Non-pigmented ciliary epithelial cell (primary cell): ENCODE data around the gene TNFRSF4.

Experiments used
- DNase-seq: peaks from one replicate; pipeline ENCODE4 v3.0.0-alpha.2; 2010; ENCODE audit warnings: low read depth

Gene TNFRSF4

DNA sequence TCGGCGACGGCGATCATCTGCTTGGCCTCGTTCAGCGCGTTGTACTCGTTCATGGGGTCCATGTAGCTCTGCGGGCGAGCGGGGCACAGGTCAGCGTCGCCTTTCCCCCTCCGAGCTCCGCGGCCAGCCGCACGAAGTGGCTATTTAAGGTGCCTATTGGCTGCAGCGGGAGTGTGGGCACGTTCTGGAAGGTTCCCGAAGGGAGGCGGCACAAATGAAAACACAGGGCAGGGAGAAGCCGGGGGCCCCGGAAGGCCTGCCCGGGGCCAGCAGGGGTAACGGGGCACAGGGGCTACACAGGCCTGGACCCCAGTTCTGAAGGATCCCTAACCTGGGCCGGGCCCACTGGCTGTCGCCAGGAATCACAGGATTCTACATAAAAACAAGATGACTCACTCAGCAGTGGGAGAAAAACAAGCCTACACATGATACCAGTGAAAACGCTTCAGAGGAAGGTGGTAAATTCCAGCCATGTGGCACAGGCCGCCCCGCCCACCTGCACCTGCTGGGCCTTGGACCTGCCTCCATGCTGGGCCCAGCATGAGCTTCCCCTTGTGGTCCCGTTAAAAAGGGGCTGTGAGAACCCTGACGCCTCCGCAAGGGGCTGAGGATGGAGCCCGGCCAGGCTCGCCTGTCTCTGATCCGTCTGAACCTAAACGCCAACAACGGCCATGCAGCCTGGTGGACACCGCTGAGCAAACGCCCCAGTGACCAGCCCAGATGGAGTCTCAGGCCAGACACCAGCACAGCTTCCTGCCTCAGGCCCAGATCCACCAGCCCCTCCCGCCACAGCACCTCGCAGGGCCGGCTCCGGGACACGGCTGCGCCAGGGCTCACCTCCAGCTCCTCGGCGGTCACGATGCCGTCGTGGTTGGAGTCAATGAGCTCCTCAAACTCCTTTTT lies 3.9 kb upstream of the TNFRSF4 start:
- no peak for DNase-seq

- DNase-seq = no peak
These were observed 3.0 kb upstream of the TNFRSF4 start for GRCh38 chr1:1216770-1217620.

DNA sequence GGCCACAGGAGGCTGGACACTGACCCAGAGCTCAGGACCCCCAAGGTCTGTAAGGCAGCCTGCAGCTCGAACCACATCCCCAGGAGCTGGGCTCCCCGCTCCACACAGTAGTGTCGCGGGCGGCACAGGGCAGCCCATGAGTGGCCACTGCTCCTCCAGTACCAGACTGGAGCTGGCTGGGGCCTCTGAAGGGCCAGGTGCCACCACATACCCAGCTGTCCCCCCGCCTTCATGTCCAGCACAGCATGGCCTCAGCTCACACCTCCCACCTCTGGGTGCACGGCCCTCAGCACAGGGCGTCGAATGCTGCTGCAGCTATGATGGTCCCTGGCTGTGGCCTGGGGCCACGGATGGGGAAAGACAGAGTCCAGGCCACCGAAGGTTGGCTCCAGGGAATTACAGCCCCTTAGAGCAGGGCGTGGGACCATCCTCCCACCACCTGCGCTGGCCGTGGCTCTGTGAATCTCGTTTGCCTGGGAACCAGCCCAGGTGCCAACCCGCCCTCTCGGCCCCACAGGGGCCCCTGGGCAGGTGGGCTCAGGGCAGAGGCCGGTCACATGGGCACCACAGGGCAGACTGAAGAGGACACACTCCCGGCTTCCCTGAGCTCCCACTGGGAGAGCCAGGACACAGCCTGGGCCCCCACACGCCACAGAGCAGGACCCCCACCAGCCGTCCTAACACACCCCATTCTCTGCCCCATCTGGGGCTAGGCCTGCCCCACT lies 2.1 kb upstream of the TNFRSF4 start:
- DNase-seq = no peak

DNA sequence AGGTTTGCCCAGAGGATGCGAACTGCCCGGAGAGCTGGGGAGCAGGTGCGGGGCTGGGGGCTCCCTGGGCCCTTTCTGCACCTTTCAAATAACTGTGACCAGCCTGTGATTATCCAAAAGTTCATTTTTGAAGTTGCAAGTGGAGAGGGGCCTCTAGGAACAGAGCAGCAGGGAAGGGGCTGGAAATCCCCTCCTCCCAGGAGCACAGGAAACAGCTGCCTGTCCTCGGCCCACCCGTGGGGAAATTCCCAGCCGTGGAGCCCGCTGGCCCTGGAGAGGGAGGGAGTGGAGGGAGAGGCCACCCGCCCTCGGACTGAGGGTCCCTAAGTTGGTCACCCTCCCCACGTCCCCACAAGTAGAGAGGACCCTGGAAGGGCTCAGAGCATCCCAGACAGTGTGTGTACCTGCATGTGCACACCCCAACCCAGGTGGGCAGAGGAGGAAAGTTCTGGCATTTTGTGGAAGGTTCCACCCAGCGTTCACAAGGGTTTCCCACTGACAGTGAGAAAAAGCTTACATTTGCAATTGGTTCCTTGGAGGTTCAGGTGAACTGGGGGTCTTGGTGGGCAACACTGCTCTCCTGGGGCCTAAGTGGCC lies 1.2 kb upstream of the TNFRSF4 start:
- no peak for DNase-seq

DNA sequence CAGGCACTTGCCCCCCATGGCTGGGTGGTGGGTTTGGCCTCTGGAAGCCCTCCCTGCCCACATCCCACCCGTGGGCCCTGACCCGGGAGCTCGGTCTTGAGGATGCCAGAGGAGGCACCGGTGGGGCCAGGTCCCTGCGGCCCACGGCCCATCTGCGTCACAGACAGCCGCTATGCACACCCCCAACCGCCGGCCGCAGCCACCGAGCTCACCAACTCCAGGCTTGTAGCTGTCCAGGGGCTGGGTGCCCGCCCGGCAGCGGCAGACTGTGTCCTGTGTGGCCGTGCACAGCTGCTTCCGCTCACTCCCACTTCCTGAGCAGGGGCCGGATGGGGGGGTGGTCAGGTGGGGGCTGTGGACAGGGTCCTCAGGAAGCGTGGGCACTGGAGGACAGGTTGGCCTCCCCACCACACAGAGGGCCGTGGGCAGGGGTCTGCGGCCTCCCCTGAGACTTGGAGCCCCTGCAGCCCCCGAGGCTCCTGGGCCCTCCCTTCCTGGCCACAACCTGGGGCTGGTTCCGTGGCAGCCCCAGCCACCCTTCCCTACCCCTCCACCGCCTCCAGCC lies 1.1 kb downstream of the TNFRSF4 start:
- no peak for DNase-seq

DNA sequence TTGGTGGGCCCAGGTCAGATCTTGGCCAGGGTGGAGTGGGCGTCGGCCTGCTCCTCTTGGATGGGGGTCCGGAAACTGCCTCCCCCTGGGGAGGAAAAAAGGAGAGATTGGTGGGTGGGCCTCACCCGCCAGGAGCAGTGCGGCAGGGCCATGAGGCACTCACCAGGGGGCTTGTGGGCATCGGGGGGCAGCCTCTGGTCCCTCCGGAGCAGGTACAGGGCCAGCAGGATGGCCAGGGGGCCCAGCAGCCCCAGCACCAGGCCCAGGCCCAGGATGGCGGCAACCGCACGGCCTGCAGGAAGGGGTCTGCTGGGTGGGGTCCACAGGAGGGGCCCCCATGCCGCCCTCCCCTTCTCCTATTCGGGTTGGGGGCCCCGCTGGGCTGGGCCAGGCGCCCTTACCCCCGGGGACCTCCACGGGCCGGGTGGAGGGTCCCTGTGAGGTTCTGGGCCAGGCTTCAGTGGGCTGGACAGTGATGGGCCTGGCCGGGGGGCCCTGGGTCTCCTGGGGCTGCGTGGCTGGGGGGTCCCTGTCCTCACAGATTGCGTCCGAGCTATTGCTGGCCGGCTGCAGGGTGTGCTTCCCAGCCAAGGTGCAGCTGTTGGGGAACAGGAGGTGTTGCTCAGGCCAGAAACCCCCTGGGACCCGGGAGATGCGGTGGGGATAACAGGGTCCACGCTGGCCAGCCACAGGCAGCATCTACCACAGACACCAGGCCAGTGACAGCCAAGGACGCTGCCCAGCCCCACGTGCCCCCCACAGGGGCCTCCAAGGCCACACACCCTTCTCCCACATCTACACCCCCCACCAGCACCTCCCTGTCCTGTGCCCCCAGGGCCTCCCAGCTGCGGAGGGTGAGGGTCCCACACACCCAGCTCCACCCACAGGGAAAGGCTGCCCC lies 2.2 kb downstream of the TNFRSF4 start:
- DNase-seq = no peak

DNA sequence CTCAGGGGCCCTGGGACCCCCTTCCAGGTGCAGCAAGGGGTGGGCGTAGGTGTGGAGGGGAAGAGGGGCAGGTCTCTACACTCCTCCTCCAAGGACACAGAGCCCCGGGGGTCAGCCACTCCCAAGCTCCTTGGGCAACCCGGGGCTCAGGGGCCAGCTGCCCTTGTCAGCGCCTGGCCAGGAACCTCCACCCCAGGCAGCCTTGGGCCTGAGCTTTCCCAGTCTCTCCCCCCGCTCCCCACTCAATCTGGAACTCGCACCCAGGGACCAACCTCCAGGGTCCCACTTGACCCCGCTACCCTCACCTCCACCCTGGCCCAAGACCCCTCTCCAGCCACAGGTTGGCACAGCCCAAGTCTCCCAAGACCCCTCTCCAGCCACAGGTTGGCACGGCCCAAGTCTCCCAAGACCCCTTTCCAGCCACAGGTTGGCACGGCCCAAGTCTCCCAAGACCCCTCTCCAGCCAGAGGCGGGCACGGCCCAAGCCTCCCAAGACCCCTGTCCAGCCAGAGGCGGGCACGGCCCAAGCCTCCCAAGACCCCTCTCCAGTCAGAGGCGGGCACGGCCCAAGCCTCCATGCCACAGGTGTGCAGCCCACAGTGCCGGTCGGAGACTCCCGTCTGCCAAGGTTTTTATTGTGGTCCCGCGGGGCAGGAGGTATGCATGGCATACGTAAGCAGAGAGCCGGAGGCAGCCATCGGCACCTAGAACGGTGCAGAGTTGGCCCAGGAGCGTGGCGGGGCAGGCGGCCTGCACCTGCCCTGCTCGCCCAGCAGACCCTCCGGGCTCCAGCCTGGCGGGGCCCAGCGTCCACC lies 3.0 kb downstream of the TNFRSF4 start:
- no peak for DNase-seq

DNA sequence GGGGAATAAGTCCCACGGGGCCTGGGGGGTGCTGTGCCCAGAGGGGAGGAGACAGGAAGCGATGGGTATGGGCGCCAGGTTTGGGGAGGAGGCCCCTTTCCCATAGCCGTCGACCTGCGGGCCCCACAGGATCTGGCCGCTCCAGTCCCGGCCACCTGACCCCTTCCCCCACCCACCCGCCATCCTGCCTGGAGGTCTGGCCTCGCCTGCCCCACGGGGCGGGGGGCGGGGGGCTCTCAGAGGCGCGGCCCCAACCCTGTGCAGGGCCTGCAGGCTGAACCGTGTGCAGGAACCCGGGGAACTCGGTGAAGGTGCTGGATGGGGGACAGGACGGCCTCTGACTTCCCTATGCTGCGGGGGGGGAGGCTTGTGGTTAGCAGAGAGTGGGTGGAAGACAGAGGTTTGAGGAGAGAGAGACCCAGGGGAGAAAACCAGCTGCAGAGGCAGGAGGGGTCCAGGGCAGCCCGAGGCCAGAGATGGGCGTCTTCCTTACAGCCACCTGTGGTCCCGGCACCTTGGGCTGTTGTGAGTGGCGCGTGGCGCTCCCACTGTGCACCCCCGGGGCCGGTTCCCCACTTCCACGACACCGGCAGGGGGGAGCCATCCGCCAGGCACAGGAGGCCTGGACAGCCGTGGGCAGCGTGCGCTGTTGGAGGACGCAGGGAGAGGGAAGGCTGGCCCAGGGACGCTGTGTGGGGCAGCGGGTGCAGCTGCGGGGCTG lies 5.1 kb downstream of the TNFRSF4 start:
- no peak for DNase-seq

DNA sequence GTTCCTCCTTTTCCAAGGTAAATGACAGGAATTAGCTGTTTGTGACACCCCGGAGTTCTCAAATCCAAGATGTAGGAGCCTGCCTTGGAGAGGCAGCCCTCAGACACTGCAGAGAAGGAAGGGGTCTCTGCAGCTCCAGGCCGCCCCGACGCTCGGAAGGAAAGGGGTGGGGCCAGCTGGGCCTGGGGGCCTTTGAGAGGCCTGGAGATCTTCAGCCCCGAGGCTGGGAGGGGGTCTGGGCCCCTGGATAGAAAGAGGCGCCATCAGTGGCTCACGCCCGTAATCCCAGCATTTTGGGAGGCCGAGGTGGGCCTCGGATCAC lies 6.4 kb downstream of the TNFRSF4 start:
- no peak for DNase-seq

DNA sequence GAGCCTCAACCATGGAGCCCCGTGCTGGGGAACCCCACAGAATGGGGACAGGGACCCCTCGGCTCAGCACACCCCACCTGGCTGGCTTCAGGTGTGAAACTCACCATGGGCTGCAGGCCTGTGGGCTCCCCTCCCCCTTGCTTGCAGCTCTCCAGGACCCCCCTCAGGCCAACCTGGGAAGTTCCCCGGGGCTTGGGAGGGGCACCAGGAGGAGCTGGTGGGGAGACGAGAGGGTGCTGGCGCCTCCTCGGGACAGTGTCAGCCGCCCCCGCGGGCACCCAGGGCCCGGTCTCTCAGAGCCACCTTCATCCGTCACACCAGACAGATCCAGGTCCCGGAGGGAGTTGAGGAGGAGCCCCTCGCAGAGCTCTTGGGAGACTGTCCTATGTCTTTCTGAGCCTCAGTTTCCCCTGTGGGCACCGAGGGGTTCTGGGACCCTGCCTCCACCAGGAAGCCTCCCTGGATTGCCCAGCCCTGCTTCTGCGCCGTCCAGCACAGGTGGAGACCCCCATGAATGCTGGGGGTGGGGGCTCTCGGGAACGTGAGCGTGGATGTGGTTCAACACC lies 6.9 kb downstream of the TNFRSF4 start:
- DNase-seq = no peak

DNA sequence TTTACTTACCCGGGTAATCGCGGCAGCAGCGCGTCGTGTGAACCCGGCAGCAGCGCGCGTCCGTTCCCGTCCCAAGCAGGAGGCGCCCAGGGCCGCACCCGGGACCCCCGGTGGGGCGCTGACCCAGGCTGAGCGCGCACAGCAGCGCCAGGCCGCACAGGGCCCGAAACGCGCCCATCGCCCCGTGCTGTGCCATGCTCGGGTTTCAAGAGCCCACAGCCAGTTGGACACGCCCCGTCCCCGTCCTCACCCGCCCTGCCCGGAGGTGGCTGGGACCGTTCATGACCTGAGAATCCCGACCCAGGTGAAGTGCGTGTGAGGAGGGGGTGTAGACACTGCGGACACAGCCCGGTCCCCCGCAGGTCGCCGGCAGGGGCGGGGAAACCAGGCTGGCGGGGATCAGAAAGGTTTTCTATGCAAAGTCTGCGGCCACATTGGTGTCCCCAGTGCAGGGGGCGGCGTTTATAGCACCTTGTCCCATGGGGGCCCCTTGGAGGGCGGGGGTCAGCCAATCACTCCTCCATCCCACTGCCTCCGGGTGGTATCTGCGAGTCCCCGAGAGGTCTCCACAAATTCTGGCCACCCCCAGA lies 7.5 kb downstream of the TNFRSF4 start, which contains the start of gene TNFRSF18:
Gene TNFRSF18, minus strand, starts transcription at position 217 of the 590 bp plus-strand sequence. Its CDS starts 21 bp downstream, at position 196.
- no peak for DNase-seq

DNA sequence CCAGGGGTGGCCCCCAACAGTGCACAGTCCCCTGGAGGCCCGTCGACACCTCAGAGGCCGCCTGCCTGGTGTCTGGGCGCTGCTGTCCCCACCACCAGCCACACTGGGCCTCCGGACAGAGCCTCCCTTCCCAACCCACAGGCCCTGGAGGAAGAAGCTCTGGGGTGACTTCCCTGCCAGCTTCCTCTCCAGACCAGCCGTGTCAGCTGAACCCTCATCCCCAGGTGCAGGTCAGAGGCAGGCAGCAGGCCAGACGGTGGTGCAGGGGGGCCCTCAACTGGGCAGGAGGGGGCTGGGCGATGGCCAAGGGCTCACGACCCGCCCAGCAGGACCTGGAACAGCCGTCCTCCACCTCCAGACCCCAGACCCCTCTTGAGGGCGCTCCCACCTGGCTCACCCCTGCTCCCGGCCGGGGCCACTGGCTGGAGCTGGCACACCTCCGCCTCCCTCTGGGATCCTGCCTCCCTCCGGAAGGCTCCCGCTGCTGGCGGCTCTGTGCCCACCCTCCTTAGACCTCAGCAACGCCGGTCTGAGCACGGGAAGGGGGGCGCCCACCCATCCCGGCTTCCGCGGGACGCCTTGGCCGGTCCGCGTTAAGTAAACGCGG lies 8.1 kb downstream of the TNFRSF4 start:
- no peak for DNase-seq

GRCh38 chr1:1204998-1205768 lies 8.8 kb downstream of the TNFRSF4 start:
- DNase-seq = no peak

GRCh38 chr1:1204425-1204920 lies 9.5 kb downstream of the TNFRSF4 start:
- DNase-seq = no peak

GRCh38 chr1:1203561-1204424 lies 10.2 kb downstream of the TNFRSF4 start:
- no peak for DNase-seq
